GM21381 (cell line): Measurements from ENCODE around the gene KRT15.

ENCODE experiments used
- ATAC-seq: cut with Tn5 transposase; IDR thresholded peaks from one replicate; pipeline ENCODE4 v1.9.1; 2021; ENCODE audit warnings: mild to moderate bottlenecking, moderate library complexity; ENCODE audit not compliant: unreplicated experiment

The KRT15 gene

DNA sequence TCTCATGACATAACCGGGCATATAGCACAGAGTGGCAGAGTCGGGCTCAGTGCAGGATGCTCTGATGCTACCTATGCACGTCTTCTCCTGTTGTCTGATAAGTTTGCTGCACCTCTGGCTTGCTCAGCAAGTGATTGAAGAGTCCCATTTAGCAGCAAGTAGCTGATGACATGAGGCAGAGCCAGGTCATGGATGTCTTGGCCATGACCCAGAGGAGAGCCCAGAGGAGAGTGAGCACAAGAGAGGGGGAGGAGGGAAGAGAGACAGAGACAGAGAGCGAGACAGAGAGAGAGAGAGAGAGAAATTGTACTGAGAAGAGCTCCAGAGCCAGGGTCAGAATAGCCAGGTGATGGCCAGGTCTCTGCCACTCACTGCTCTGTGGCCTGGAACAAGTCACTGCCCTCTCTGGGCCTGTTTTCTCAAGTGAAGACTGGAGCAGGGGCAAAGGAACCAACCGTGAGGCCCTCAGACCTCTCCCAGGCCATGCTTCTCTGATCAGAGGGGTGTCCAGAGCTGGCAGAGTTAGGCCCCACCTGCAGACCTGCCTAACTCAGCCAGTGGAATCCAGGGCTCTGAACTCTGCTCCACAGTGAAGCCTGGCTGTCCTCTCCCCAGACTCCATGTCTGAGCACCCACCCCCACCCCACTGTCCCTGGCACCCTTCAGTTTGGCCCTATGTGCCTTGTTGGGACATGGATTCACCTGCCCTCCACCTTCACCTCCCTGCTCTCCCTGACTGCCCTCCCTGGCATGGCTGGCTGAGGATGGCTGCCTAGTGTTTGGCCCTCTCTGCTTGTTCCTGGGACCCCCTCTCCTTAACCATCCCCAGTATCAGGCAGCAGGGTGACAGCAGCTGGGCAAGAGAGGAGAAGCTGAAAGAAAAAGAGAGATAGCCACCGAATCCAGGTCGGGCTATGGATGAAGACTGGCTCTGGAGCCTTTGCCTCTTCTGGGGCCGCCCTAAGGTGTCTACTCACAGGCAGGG is 33.5 kb downstream of the KRT15 start:
- ATAC-seq: no peak

DNA sequence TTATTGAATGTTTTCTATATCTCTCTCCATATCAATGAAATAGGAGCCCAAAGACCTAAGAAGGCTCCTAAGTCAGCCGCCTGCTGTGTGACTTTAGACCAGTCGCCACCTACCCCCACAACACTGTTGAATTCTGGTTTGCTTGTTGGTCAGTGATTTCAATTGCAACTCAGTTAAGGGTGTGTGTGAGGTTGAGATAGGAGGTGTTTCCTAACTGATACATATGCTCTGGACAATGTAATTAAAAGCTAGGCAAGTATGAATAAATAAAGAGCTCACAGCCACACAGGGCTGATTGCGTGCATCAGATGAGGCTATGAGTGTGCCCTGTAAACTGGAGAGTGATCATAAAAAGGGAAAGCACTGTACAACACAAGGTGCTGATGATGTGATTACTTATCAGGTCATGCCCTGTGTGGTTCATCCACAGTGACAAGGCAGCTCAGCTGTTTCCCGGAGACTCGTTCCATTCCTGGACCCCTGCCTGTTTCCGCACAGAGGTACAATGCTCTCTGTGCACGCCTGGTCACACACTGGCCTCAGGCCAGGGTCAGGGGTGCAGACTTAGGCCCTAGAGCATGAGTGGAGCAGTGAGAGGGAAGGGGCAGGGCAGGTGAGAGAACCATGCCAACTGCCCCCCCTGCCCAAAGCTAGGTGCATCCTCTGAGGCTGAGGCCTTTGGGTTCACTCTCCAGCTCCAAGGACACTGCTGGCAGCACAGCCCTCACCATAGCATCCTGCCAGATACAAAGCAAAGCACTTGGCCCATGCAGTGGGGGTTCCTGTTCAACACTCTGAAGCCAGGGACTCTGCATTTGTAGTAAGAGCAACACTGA is 34.5 kb downstream of the KRT15 start:
- no peak for ATAC-seq

DNA sequence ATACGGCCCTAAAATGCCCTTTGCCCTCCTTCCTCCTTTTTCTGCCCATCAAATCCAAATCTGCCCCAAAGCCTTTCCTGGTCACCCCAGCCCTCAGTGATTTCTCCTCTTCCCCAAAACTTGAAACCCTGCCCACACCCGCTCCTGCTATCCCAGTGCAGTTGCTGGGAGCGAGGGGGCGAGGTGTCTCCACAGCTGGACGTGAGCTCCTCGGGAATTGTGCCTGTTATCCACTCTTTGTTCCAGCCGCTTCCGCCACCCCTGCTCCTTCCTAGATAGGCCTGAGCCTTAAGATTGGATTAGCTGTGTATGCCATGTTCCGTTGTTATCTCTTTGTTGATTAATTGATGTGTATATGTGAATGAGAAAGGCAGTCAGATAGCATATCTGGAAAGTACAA is 35.2 kb downstream of the KRT15 start:
- no peak for ATAC-seq

DNA sequence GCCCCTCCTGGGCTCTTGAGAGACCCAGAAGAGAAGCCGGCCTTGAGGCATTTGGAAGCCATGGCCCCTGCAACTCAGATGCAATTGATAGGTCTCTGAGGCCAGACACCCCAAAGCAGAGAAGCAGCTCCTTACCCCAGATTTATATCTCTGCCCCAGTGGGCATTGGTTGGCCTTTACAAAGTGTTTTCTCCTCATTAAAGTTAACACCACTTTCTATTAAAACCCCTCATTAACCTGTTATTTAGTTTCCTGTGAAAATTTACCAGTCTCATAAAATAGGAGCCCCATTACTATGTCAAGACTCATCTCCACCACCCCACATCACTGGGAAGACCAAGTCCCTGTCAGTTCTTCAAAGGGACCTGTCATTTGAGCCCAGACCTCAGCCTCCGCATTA is 37.7 kb downstream of the KRT15 start, which contains the start of gene KRT35:
Gene KRT35 (minus strand): TSS at position 116 of the 400 bp plus-strand sequence. CDS start 54 bp downstream, at position 62.
- no peak for ATAC-seq

DNA sequence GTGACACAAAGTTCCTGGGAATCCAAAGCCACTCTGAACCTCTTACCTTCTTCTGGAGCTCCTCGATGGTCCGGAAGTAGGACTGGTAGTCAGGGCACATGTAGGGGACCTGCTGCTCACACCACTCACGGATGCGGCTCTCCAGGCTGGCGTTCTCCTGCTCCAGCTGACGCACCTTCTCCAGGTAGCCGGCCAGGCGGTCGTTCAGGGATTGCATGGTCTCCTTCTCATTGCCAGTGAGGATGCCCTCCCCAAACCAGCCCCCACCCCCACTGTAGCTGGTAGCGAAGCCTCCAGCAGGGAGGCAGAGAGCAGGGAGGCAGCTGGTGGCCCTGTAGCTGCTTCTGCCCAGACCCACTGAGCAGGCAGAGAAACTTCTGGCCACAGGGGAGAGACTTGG is 38.1 kb downstream of the KRT15 start:
- no peak for ATAC-seq

DNA sequence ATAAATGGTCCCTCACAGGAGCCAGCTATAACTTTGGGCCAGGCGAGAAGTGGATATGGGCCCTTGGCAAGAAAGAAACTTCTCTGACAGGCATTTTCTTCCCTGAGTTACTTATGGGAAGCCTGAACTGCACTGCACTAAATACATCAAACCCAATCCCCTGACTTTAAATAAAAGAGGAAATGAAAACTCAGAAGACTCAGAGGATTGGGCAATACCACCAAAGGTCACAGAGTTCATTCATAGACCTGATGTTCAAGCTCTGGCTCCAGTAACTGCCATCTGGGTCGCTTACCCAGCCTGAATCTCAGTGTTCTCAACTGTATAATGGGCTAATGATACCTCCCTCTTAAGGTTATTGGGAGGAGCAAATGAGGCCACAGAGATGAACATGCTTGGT is 38.6 kb downstream of the KRT15 start:
- ATAC-seq: no peak

DNA sequence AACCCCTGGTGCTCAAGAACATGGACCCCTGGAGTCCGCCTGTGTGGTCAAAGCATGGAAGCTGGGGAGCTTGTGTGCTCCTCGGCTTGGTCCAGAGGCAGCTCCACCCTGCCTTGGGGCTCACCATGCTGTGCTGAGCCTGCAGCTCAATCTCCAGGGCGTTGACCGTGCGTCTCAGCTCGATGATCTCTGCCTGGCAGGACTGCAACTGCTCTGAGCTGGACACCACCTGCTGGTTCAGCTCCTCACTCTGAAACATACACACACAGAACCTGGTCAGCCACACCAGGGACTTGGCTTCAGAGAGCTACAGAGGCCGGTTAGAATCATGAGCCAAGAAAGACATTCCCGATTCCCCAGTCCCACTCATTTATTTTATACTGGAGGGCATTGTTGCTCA is 40.5 kb downstream of the KRT15 start:
- no peak for ATAC-seq

DNA sequence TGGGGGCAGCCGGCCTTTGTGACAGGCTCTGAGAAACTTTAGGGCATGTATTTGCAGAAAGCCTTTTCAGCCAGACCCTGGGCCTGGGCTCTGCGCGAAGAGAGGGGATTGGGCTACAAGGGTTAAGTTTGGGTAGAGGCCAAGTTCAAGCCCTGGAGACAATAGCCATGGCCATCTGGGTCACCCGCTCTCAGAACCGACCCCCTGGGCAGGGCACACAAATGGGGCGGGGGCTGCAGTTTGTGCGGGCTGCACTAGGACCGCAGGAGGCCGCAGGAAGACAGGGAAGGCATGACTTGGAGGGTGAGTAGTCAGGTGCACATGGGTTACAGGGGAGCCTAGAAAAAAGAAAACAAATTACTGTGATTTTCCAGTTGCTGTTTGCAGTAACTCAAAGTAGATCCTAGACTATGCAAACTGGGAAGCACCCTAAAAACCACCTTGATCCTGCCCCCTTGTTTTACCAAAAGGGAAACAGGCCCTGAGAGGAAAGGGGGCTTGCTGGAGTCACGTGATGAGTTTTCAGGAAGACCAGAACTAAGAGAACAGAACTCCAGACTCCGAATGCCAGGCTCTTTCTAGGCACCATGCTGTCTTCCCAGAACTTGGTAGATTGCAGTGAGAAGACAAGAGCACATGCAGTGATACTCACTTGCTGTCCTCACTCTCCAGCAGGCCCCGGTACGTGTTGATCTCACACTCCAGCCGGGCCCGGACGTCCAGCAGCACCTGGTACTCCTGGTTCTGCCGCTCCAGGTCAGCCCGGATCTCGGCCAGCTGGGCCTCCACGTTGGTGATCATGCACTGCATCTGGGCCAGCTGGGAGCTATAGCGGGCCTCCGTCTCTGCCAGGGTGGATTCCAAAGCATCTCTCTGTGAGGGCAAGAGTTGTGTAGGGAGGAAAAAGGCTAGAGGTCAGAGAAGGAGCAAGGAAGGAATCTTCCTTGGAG is 41.5 kb downstream of the KRT15 start:
- ATAC-seq: no peak

DNA sequence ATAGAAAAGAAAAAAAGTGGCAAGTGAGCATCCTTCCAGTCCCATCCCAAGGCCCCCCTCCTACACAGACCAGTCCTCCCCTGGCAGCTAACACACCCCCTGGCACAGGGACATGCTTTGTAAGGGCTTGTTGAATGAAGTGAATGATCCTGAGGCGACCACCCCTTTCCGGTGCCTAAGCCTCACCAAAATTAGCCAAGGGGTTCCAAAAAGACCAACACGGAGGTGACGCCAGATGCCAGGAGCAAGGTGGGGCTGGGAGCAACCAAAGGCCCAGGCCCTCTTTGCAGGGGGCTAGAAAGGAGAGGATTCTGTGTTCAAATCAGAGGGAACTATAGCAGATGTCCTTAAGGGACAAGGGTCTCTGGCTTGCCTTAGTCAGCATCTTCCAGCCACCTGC is 43.3 kb downstream of the KRT15 start:
- ATAC-seq: no peak

DNA sequence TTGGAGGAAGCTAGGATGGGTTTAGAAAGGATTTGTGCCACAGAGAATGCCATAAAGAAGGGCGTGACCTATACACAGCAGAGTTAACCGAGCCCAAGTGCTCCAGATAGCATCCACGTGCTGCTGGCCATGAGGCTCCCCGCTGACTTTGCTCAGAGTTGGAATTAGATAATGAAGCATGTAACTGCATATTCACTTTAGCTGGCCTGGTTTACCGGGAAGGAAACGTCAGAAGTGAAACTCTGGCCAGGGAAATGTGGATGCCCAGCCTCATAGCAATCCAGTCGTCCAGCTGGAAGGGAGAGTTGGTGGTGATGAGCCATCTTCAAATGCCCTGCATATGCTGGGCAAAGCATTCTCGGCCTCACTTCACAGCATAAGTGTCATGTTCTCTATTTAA is 43.8 kb downstream of the KRT15 start:
- no peak for ATAC-seq

DNA sequence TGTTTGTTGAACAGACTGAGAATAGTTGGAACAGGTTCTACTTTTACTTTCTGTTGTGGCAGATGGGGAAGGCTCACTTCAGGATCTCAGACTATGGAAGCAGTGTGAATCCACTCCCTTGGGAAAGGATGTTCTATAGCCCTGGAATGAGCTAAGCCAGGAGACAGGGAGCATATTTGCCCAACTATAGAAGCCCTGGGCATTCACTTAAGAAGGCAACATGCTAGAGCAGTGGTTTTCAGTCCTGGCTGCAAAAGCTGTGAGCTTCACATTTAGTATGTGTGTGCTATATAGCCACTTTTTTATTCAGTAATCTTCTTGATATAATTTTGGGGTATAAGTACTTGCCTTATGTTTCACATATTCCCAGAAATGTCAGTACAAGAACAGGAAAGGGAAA is 50.3 kb downstream of the KRT15 start:
- no peak for ATAC-seq

DNA sequence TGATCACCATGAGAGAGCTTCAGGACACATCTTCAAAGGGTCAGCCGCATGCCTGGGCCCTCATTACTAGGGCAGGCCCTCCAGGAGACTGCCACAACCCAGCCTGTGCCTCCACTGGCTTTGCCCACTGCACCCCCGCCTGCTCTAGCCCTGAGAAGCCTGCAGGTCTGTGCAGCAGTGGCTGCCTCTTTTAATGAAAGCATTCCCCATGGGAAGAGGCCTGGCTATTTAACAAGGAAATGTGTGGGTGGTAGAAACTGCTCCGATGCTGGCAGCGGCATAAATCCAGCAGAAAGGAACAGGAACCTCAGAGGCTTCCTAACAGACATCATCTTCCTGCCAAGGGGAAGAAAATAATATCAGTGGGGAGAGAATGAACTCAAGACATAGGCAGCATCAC is 51.1 kb downstream of the KRT15 start:
- no peak for ATAC-seq

DNA sequence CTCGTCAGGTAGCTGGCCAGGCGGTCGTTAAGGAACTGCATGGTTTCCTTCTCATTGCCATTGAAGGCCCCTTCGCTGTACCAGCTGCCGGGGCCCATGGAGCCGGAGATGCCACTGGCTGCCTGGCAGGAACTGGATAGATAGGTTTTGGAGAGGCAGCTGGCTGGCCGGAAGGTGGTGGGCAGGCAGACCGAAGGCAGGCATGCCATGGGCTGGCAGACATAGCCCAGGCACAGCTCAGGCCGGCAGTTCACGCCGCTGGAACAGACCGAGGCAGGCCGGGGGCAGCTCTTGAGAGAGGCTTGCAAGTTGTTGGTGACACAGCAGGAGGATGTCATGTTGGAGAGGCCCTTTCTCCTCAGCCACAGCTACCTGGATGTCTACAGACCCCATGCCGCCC is 51.7 kb downstream of the KRT15 start, which contains the start of gene KRT32:
Gene KRT32 (minus strand): TSS at position 399 of the 400 bp plus-strand sequence. CDS start 61 bp downstream, at position 338.
- ATAC-seq: no peak

DNA sequence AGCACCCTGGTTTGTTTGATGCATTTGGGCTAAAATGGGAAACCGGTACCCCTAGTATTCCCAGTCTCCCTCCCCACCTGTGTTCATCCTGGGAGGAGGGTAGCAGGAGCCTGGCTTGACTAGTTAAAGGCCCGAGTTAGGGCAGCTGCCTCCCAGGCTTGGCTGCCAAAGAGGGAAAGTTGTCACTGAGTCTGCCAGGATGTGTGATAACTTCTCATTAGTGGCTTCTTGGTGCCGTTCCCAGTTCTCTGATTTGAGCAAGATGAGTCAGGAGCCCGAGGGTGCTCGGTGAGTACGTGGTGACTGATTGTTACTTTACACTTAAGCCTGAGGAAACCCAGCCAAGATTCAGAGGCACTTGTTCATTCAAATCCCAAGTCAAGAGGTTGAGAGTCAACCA is 54.0 kb downstream of the KRT15 start:
- ATAC-seq: no peak

DNA sequence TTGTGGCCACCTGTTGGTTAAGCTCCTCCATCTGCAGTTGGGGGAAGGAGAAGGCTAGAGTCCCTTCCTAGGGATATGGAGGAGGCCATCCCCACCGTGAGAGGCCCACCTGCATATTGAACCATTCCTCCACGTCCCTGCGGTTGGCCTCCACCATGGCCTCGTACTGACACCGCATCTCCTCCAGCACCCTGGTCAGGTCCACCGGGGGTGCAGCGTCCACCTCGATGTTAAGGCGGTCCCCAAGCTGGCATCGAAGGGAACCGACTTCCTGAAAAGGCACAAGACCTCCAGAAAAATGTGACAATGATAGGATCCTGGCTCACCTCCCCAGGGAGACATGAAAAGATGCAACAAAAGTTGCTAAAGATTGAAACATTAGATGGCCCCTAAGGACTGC is 54.5 kb downstream of the KRT15 start:
- ATAC-seq: no peak

DNA sequence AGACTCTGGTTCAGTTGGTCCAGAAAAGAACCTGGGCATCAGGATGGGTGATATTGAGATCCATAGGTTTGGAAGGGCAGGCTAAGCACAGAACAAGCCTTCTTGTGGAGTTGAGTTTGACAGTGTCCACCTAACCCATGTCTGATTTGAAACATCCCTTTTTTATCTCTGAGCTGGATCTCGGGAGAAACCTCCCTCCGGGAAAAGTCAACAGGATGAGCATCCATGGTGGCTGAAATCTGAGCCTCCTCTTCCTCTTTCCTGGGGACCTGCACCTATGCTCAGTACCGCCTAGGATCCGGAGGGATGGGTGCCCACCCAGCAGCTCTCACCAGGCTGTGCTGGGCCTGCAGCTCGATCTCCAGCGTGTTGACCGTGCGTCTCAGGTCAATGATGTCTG is 54.9 kb downstream of the KRT15 start:
- no peak for ATAC-seq
